ENCODE measurements around the gene VENTX. TPM values are rescaled to one million over a fixed set of nuclear protein-coding genes. Genes with fewer than 3 reads are reported as not detected.

VENTX gene
- total RNA-seq, 1 donor from 2014 or later = not detected

DNA sequence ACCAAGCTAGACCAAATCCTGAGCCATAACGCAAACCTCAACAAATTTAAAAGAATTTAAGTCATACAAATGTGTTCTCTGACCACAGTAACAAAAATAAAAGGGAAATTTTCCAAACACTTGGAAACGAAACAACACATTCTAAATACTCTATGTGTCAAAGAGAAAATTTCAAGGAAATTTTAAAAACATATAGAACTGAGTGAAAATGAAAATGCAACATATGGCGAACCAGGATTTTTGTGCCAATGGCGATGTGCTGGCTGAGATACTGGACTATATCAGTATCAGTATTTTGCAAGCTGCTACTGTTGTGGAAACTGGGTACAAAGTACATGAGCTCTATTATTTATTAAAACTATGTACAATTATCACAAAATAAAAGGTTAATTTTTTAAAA is 43.5 kb upstream of the VENTX start:
- no peak for DNase-seq (ENCODE audit: low read depth)
- TF ChIP-seq, protein P1, sequence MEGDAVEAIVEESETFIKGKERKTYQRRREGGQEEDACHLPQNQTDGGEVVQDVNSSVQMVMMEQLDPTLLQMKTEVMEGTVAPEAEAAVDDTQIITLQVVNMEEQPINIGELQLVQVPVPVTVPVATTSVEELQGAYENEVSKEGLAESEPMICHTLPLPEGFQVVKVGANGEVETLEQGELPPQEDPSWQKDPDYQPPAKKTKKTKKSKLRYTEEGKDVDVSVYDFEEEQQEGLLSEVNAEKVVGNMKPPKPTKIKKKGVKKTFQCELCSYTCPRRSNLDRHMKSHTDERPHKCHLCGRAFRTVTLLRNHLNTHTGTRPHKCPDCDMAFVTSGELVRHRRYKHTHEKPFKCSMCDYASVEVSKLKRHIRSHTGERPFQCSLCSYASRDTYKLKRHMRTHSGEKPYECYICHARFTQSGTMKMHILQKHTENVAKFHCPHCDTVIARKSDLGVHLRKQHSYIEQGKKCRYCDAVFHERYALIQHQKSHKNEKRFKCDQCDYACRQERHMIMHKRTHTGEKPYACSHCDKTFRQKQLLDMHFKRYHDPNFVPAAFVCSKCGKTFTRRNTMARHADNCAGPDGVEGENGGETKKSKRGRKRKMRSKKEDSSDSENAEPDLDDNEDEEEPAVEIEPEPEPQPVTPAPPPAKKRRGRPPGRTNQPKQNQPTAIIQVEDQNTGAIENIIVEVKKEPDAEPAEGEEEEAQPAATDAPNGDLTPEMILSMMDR (conservative IDR thresholded peaks at IDR 0.05; ENCODE audit: low read depth, low read length) = no peak
- H3K4me3 ChIP-seq (ENCODE audit: low read depth, low read length) = no peak overlapping the region

GRCh38 chr10:133195096-133195495 is 42.6 kb upstream of the VENTX start:
- TF ChIP-seq, protein P1 (conservative IDR thresholded peaks at IDR 0.05; ENCODE audit: low read depth, low read length) = no peak
- H3K4me3 ChIP-seq (ENCODE audit: low read depth, low read length) = no peak overlapping the region
- no peak for DNase-seq (ENCODE audit: low read depth)

DNA sequence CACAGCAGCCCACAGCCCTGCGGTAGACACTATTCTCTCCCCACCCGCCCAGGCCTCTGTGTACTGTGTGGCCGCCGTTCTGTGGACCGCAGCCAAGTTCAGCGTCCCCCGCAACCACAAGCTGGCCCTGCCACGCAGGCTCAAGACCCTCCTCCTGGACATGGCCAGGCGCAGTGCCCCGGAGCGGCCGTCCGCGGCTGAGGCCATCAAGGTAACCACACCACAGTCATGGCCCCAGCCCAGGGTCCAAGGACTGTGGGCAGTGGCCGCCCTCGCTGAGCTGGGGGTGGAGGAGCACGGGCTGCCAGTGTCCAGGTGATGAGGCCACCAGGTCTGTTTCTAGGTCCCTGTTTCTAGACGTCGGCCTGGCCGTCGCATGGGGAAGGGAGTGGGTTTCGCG is 42.0 kb upstream of the VENTX start:
- H3K4me3 ChIP-seq (ENCODE audit: low read depth, low read length) = no peak overlapping the region
- TF ChIP-seq, protein P1 (conservative IDR thresholded peaks at IDR 0.05; ENCODE audit: low read depth, low read length) = no peak
- no peak for DNase-seq (ENCODE audit: low read depth)

- no peak for DNase-seq (ENCODE audit: low read depth)
- H3K4me3 ChIP-seq (ENCODE audit: low read depth, low read length) = no peak overlapping the region
- TF ChIP-seq, protein P1 (conservative IDR thresholded peaks at IDR 0.05; ENCODE audit: low read depth, low read length) = no peak
Measured at GRCh38 chr10:133196221-133196915, 41.3 kb upstream of the VENTX start.

- H3K4me3 ChIP-seq (ENCODE audit: low read depth, low read length) = no peak overlapping the region
- TF ChIP-seq, protein P1 (conservative IDR thresholded peaks at IDR 0.05; ENCODE audit: low read depth, low read length) = no peak
- no peak for DNase-seq (ENCODE audit: low read depth)
Measured at GRCh38 chr10:133196936-133197758, 40.5 kb upstream of the VENTX start.

GRCh38 chr10:133197786-133198185 is 39.9 kb upstream of the VENTX start:
- TF ChIP-seq, protein P1 (conservative IDR thresholded peaks at IDR 0.05; ENCODE audit: low read depth, low read length) = no peak
- no peak overlapping the region for H3K4me3 ChIP-seq (ENCODE audit: low read depth, low read length)
- no peak for DNase-seq (ENCODE audit: low read depth)
